ENCODE results near the gene TUBGCP3.

DNA sequence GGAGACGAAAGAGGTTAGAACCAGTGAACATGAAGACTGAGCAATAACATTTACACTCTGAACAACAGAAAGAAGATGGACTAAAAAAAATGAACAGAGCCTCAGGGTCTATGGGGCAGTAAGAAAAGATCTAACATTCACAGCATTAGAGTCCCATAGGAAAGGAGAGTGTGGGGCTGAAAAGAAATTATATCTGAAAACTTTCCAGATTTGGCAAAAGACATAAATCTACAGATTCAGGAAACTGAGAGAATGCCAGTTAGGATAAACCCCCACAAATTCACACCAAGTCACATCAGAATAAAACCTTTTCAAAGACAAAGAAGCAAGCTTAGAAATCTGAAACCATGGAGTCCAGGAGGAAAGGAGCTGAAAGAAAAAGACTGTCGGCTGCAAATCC lies 20.3 kb upstream of the TUBGCP3 start:
- TF ChIP-seq EZH2 (IDR thresholded peaks at IDR 0.05; ENCODE audit: borderline replicate concordance, insufficient read depth, low read depth, low read length, poor library complexity, severe bottlenecking) = no peak
- TF ChIP-seq, protein P1, sequence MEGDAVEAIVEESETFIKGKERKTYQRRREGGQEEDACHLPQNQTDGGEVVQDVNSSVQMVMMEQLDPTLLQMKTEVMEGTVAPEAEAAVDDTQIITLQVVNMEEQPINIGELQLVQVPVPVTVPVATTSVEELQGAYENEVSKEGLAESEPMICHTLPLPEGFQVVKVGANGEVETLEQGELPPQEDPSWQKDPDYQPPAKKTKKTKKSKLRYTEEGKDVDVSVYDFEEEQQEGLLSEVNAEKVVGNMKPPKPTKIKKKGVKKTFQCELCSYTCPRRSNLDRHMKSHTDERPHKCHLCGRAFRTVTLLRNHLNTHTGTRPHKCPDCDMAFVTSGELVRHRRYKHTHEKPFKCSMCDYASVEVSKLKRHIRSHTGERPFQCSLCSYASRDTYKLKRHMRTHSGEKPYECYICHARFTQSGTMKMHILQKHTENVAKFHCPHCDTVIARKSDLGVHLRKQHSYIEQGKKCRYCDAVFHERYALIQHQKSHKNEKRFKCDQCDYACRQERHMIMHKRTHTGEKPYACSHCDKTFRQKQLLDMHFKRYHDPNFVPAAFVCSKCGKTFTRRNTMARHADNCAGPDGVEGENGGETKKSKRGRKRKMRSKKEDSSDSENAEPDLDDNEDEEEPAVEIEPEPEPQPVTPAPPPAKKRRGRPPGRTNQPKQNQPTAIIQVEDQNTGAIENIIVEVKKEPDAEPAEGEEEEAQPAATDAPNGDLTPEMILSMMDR (IDR thresholded peaks at IDR 0.05) = no peak

Data from B cell (primary cell).